Thoracic aorta (tissue), 2 donors: ENCODE measurements around the gene SARDH. TPM values are rescaled to one million over a fixed set of nuclear protein-coding genes. Genes with fewer than 3 reads are reported as not detected.

Experiments used
- ATAC-seq: fragments of 150-250 bp; one replicate; pipeline ENCODE4 v1.8.0; 2017; ENCODE audit warnings: low read depth; ENCODE audit not compliant: insufficient number of reproducible peaks, low FRiP score
- DNase-seq: peaks from one replicate; pipeline ENCODE4 v3.0.0-alpha.2; 2020; ENCODE audit warnings: low spot score
- H3K27ac ChIP-seq, 2 donors: fragments of 200-600 bp; sonication (generic); 1 replicate in 1 of 2; 2 replicates in 1 of 2; pipeline ENCODE4 v1.5.1; 2016; ENCODE audit warnings: mild to moderate bottlenecking in 2 of 2, moderate library complexity in 2 of 2
- H3K27me3 ChIP-seq: fragments of 200-600 bp; sonication (generic); replicated peaks from 2 replicates; pipeline ENCODE4 v1.6.0; 2016; ENCODE audit warnings: mild to moderate bottlenecking; ENCODE audit not compliant: insufficient read depth
- H3K36me3 ChIP-seq: fragments of 200-600 bp; sonication (generic); one replicate; pipeline ENCODE4 v1.5.1; 2016
- H3K4me1 ChIP-seq, 2 donors: fragments of 200-600 bp; sonication (generic); 1 replicate in 1 of 2; 2 replicates in 1 of 2; pipeline versions ENCODE4 v1.5.1 to v1.6.0; 2016; ENCODE audit warnings: low read depth in 2 of 2, mild to moderate bottlenecking in 1 of 2; ENCODE audit not compliant: control insufficient read depth in 1 of 2
- H3K4me3 ChIP-seq: fragments of 200-600 bp; sonication (generic); 2 replicates; pipeline ENCODE4 v1.5.1; 2016; ENCODE audit warnings: mild to moderate bottlenecking
- H3K9me3 ChIP-seq: fragments of 200-600 bp; sonication (generic); 2 replicates; pipeline ENCODE4 v1.5.1; 2016
- CTCF ChIP-seq: fragments of 200-600 bp; sonication (generic); IDR thresholded peaks from one replicate; pipeline ENCODE4 v1.5.1; 2019; ENCODE audit warnings: antibody characterized with exemption
- total RNA-seq, 2 donors: library from RNA; depleted of rRNA; stranded (reverse); fragments of >200 nt; gene quantifications; one replicate each; pipeline versions ENCODE4 v1.1.0 to v1.2.3, GENCODE V29; 2016

Gene SARDH
- 1 to 10 TPM; 1.8 to 4.3 TPM for total RNA-seq

GRCh38 chr9:133737774-133738639, at the start of gene SARDH:
Gene SARDH, minus strand, starts transcription at chr9:133738352. Its CDS starts 4,179 bp downstream, at chr9:133734173.
- no peaks in the 10 kb centered on the region for H3K27me3 ChIP-seq
- no peaks in the 10 kb centered on the region for H3K9me3 ChIP-seq
- no peak for TF ChIP-seq CTCF
- H3K4me1 ChIP-seq, result peaks cover 3 to 11% of the 10 kb centered on the region in 2 donors
- H3K4me3 ChIP-seq, result peak within 1 kb of the TSS; percentile 64
- no peaks in the 10 kb centered on the region for H3K36me3 ChIP-seq
- ATAC-seq, result no peak
- DNase-seq, result no peak
- H3K27ac ChIP-seq, result no peak within 1 kb of the TSS

GRCh38 chr9:133787754-133788025, 49.5 kb upstream of the SARDH start:
- TF ChIP-seq CTCF, result no peak
- ATAC-seq (no peak), DNase-seq (no peak)
- Histone ChIP-seq H3K27ac (no peak overlapping the region), H3K36me3 (no peaks in the 10 kb centered on the region), H3K4me3 (no peak overlapping the region), H3K4me1 (peaks cover 0 to under 1% of the 10 kb centered on the region in 2 donors), H3K27me3 (no peaks in the 10 kb centered on the region), H3K9me3 (no peaks in the 10 kb centered on the region)

GRCh38 chr9:133786907-133787753, 49.0 kb upstream of the SARDH start:
- no peak for DNase-seq
- TF ChIP-seq CTCF, result no peak
- Histone ChIP-seq H3K4me1 (no peaks in the 10 kb centered on the region), H3K9me3 (no peaks in the 10 kb centered on the region), H3K36me3 (no peaks in the 10 kb centered on the region), H3K27me3 (no peaks in the 10 kb centered on the region), H3K27ac (no peak overlapping the region), H3K4me3 (no peak overlapping the region)
- no peak for ATAC-seq

GRCh38 chr9:133786371-133786753, 48.2 kb upstream of the SARDH start:
- DNase-seq, result no peak
- no peaks in the 10 kb centered on the region for H3K27me3 ChIP-seq
- H3K9me3 ChIP-seq, result no peaks in the 10 kb centered on the region
- no peak overlapping the region for H3K27ac ChIP-seq
- no peaks in the 10 kb centered on the region for H3K36me3 ChIP-seq
- no peak for TF ChIP-seq CTCF
- no peak for ATAC-seq
- H3K4me1 ChIP-seq, result no peaks in the 10 kb centered on the region
- no peak overlapping the region for H3K4me3 ChIP-seq

GRCh38 chr9:133785753-133786370, 47.7 kb upstream of the SARDH start:
- TF ChIP-seq CTCF, result no peak
- no peak overlapping the region for H3K4me3 ChIP-seq
- no peak overlapping the region for H3K27ac ChIP-seq
- H3K4me1 ChIP-seq, result no peaks in the 10 kb centered on the region
- H3K36me3 ChIP-seq, result no peaks in the 10 kb centered on the region
- ATAC-seq (no peak), DNase-seq (no peak)
- H3K27me3 ChIP-seq, result no peaks in the 10 kb centered on the region
- no peaks in the 10 kb centered on the region for H3K9me3 ChIP-seq
